GM12865 (cell line): Measurements from ENCODE around the gene ZMIZ1.

Experiments
- DNase-seq: peaks from one replicate; pipeline ENCODE4 v3.0.0; 2010; ENCODE audit warnings: low read depth
- H3K4me3 ChIP-seq: 2 replicates; pipeline ENCODE4 v1.5.1; 2011; ENCODE audit warnings: mild to moderate bottlenecking, low read depth, low read length, control low read depth
- TF ChIP-seq, protein P1 (sequence below): IDR thresholded peaks from 2 replicates; pipeline ENCODE4 v1.5.1; 2011; ENCODE audit warnings: low read length, control low read depth, low read depth, inconsistent platforms; ENCODE audit not compliant: insufficient read depth; ENCODE audit errors: missing control alignments

The ZMIZ1 gene

DNA sequence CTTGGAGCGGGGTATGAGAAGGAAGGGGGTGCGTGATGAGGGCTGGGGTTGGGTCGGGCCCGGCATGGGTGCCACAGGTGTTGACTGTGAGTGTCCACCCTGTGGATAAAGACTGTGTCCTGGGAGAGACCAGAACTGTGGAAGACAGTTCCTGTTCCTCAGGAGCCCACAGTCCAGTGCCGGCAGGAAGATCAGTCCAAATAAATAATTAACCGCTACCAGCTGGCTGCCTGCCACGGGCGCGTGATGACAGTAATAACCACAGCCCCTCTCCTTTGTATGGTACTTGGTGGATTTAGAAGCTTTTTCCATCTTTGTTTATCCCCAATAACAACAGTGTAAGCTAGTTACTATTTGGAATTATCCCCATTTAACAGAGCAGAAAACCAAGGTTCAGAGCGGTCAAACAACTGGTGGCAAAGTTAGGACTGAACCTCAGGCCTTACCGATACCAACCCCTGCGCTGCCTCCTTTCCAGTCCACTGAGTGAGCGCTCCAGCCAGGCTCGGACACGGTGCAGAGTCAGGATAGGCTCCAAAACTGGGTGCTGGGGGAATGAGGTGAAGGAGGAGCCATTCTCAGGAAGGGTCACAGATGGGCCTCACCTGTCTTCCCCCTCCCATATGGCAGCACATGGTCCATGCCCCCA, 5.1 kb downstream of the ZMIZ1 start:
- TF ChIP-seq, protein P1, sequence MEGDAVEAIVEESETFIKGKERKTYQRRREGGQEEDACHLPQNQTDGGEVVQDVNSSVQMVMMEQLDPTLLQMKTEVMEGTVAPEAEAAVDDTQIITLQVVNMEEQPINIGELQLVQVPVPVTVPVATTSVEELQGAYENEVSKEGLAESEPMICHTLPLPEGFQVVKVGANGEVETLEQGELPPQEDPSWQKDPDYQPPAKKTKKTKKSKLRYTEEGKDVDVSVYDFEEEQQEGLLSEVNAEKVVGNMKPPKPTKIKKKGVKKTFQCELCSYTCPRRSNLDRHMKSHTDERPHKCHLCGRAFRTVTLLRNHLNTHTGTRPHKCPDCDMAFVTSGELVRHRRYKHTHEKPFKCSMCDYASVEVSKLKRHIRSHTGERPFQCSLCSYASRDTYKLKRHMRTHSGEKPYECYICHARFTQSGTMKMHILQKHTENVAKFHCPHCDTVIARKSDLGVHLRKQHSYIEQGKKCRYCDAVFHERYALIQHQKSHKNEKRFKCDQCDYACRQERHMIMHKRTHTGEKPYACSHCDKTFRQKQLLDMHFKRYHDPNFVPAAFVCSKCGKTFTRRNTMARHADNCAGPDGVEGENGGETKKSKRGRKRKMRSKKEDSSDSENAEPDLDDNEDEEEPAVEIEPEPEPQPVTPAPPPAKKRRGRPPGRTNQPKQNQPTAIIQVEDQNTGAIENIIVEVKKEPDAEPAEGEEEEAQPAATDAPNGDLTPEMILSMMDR = no peak
- no peak overlapping the region for H3K4me3 ChIP-seq
- DNase-seq = no peak

DNA sequence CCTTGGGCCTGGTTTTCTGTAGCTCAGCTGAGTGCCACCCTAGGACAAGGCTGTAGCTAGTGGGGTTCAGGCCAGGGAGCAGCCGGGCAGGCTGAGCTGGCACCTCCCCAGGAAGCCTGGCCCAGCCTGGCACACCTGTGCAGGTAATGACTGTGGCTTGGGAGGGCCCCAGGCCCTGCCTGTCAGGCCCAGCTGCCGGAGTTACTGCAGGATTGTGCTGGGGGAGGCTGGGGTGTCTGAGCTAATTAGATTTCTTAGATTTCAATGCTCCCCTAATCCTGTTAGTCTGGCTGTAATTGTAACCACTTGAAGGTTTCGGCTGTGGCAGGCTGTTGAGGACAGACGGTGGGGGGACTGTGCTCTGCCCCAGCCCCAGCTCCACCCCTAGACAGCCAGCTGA, 6.0 kb downstream of the ZMIZ1 start:
- no peak for DNase-seq
- H3K4me3 ChIP-seq = no peak overlapping the region
- TF ChIP-seq, protein P1 = no peak

DNA sequence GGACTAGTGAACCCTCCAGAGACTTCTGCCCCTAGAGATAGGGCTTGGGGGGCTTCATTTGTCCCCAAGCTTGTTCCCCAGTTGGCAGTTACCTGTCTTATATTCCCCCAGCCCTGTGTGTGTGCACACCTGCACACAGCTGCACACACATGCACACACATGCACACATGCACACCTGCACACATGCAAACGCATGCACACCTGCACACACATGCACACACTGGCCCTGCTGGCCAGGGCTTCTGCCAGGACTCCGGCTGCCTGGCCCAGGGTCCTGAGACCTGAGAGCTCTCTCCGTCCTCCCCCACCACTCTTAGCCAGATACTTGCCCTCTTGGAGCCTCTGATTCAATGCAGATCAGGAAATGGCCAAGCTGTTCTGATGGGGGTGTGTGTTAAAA, 6.7 kb downstream of the ZMIZ1 start:
- H3K4me3 ChIP-seq = no peak overlapping the region
- no peak for DNase-seq
- TF ChIP-seq, protein P1 = no peak

DNA sequence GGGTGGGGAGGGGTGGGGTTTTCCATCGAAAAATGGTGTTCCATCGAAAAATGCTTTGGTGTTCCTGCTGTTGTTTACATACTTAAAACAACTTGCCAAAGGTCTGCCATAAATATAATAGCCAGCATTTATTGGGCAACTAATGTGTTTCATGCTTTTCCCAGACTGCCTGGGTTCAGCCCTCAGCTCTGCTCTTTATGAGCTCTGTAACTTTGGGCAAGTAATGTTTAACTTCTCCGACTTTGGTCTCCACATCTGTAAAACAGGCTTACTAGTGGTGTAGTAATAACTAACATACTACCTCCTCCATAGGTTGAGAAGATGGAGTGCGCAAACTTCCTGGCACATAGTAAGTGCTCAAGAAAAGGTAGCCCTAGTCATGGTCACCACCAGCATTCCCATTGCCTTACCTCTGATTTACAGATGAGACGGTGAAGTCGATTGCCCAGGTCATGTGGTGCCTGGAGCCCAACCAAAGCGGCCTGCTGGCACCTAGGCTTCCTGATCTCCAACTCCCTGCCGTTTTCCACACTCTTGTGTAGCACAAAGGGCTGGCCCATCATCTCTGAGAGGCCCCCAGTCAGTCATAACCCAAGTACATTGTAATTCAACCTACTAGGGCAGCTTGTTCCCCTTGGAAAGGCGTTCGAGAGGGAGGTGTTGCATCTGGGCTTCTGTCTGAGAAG, 8.9 kb downstream of the ZMIZ1 start:
- no peak overlapping the region for H3K4me3 ChIP-seq
- TF ChIP-seq, protein P1 = no peak
- no peak for DNase-seq

DNA sequence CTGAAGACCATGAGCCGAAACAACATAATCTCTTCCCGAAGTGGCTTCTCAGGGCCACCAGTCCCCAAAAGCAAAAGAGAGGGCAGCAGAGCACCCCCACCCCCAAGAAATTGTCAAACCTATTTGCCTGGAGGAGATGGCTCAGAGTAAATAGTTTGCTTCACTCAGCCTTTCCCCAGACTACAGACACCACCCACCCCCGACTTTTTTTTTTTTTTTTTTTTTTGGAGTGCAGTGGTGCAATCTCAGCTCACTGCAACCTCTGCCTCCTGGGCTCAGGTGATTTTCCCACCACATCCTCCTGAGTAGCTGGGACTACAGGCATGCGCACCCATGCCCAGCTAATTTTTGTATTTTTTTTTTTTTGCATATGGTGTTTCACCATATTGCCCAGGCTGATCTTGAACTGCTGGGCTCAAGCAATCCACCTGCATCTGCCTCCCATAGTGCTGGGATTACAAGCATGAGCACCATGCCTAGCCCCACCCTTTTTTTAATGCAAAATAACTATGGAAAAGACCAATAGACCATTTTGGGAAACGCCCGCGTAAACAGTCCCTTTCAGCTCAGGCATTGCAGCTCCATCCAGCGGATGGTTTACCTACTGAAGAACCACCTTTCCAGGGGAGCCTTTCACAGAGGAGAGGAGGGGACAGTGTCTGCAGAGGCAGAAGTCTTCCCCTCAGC, 9.7 kb downstream of the ZMIZ1 start:
- DNase-seq = no peak
- no peak overlapping the region for H3K4me3 ChIP-seq
- TF ChIP-seq, protein P1 = no peak

DNA sequence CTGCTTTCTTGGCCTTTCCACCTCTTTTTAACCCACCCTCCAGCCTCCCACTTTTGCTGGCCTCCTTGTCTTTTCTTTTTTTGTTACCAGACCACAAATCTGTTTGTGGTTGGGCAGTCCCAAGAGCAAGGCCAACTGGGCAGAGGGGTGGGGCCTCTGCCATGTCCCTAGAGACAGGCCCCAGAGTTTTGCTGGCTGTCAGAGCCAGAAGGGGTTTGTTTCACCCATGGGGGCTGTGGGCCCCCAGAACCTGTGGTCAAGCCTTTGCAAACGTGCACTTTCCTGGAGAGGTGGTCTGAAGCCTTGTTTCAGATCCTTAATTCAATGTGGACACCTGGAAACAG, 10.3 kb downstream of the ZMIZ1 start:
- no peak for DNase-seq
- H3K4me3 ChIP-seq = no peak overlapping the region
- TF ChIP-seq, protein P1 = no peak
